PFSK-1 (cell line): ENCODE data around the gene JAGN1.

Experiments
- TAF1 ChIP-seq: IDR thresholded peaks from 2 replicates; pipeline ENCODE4 v1.6.1; 2012; ENCODE audit warnings: low read length, control low read depth, borderline replicate concordance; ENCODE audit not compliant: insufficient read depth
- TF ChIP-seq, protein P1 (sequence below), 2 experiments: IDR thresholded peaks; 2 replicates each; pipeline versions ENCODE4 v1.6.1 to v1.8.0; 2011 to 2012; ENCODE audit warnings: low read depth in 2 of 2, low read length in 2 of 2, control low read depth in 1 of 2, inconsistent platforms in 1 of 2, mild to moderate bottlenecking in 1 of 2, moderate library complexity in 1 of 2; ENCODE audit not compliant: insufficient read depth in 1 of 2

DNA sequence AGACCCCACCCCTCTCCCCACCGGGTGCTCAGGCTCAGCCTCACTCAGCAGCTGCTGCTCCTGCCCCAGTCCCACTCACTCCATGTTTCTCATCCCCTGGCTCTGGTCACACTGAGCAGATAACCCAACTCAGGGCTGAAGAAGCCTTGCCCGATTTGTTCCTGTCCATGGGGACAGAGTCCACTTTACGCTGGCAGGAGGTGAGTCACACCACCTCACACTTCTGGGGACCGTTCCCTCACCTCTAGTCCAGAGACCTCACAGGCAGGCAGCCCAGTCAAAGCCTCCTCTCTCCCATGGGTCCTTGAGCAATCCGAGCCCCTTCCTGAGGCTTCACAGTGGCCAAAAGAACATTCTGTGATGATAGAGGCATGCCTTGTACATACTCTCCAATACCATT lies 11.7 kb upstream of the JAGN1 start:
- TF ChIP-seq TAF1, result no peak
- TF ChIP-seq, protein P1, sequence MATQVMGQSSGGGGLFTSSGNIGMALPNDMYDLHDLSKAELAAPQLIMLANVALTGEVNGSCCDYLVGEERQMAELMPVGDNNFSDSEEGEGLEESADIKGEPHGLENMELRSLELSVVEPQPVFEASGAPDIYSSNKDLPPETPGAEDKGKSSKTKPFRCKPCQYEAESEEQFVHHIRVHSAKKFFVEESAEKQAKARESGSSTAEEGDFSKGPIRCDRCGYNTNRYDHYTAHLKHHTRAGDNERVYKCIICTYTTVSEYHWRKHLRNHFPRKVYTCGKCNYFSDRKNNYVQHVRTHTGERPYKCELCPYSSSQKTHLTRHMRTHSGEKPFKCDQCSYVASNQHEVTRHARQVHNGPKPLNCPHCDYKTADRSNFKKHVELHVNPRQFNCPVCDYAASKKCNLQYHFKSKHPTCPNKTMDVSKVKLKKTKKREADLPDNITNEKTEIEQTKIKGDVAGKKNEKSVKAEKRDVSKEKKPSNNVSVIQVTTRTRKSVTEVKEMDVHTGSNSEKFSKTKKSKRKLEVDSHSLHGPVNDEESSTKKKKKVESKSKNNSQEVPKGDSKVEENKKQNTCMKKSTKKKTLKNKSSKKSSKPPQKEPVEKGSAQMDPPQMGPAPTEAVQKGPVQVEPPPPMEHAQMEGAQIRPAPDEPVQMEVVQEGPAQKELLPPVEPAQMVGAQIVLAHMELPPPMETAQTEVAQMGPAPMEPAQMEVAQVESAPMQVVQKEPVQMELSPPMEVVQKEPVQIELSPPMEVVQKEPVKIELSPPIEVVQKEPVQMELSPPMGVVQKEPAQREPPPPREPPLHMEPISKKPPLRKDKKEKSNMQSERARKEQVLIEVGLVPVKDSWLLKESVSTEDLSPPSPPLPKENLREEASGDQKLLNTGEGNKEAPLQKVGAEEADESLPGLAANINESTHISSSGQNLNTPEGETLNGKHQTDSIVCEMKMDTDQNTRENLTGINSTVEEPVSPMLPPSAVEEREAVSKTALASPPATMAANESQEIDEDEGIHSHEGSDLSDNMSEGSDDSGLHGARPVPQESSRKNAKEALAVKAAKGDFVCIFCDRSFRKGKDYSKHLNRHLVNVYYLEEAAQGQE (IDR thresholded peaks at IDR 0.05; ENCODE audit: insufficient read depth in 1 of 2, low read depth in 2 of 2, low read length in 2 of 2), result no peak
